ENCODE results near the gene SUFU.
"Not testable (repeated sequence)": the region's sequence is repeated elsewhere in the genome, so short reads cannot be mapped to it uniquely, and the experiment has no call there.

SUFU gene

GRCh38 chr10:102503264-102504178, at the start of gene SUFU:
TSS of gene SUFU (plus strand) at chr10:102503972. CDS start at chr10:102504153, 181 bp downstream.
- in situ Hi-C loops (cut with MboI; ENCODE audit: low sequenced_read_pairs) = no loop called here

GRCh38 chr10:102454662-102455487, 48.9 kb upstream of the SUFU start:
- in situ Hi-C loops (cut with MboI; ENCODE audit: low sequenced_read_pairs) = not testable (repeated sequence)

DNA sequence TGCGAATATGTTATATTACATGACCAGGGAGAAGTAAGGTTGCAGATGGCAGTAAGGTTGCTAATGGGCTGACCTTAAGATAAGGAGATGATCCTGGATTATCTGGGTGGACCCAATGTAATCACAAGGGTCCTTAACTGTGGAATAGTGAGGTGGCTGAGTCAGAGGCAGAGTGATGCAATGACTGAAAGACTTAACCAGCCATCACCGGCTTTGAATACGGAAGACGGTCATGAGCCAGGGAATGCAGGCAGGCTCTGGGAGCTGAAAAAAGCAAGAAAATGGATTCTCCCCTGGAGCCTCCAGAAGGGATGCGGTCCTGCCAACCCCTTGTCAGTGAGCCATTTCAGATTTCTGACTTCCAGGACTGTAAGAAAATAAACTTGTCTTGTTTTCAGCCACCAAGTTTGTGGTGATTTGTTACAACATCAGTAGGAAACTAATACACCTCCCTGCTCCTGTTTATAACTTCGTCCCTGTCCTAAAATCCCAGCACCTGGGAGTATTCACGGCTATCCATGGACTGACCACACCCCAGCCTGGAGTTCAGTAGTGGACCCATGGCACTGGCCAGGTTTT, 47.8 kb upstream of the SUFU start:
- in situ Hi-C loops (cut with MboI; ENCODE audit: low sequenced_read_pairs) = no loop called here

- in situ Hi-C loops (cut with MboI; ENCODE audit: low sequenced_read_pairs) = no loop called here
These were observed 46.1 kb upstream of the SUFU start for GRCh38 chr10:102457591-102458150.

DNA sequence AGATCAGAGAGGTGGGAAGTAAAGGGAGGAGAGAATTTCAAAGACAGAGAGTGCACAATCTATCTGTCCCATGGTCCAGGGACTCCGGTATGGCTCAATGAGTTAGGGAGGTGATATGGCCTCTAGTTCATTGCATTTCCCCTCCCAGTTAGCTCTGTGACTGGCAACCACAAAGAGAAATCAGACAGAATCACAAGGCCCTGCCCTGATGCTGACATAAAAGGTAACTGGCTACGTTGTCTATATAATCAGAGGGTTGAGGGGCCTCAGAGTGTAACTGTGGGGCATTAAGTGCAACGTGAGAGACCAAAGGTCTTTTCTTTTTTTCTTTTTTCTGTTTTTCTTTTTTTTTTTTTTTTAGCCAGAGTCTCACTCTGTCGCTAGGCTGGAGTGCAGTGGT, 45.1 kb upstream of the SUFU start:
- in situ Hi-C loops (cut with MboI; ENCODE audit: low sequenced_read_pairs) = no loop called here

DNA sequence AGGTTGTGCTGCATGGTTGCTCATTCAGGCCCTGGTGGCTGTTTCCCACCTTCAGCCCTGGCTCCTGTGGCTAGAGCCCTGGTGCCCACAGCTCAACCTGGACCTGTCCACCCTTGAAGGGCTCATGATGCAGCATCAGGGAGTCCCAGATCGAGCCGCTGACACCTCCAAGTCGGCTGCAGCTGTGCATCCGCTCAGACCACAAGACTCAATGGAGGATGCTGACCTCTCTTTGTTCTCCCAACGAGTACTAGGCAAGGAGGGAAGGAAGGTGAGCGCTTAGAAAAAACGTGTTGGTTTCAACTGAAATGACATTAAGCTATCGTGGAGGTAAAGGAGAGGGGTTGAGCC, 43.0 kb upstream of the SUFU start:
- in situ Hi-C loops (cut with MboI; ENCODE audit: low sequenced_read_pairs) = no loop called here

GRCh38 chr10:102461187-102462054, 42.4 kb upstream of the SUFU start:
- in situ Hi-C loops (cut with MboI; ENCODE audit: low sequenced_read_pairs) = no loop called here

DNA sequence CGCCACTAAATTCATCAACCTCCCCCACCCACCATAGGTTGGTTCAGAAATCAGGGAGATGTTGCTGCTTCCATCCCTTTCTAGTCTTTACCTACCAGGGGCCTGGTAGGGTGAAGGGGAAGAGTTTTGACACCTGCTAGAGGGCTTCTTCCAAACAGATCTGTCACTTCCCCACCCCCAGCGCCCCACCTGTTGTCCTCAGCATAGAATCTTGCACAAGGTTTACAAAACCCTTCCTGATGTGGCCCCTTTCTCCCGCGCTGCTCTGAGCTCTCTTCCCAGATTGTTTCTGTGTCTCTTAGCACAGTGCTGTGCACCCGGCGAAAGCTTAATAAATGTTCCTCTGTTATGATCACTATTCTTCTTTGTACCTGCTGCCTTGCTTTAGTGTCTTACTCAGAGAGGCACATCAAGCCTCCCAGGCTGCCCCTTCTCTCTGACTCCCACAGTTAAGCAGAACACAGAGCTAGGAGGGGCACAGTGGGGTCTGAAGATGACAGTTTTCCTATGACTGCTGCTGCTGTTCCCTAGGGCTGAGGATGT, 41.2 kb upstream of the SUFU start:
- in situ Hi-C loops (cut with MboI; ENCODE audit: low sequenced_read_pairs) = no loop called here

- in situ Hi-C loops (cut with MboI; ENCODE audit: low sequenced_read_pairs) = no loop called here
These were observed 39.8 kb upstream of the SUFU start for GRCh38 chr10:102463983-102464382.

GRCh38 chr10:102465466-102465865, 38.3 kb upstream of the SUFU start:
- in situ Hi-C loops (cut with MboI; ENCODE audit: low sequenced_read_pairs) = no loop called here

DNA sequence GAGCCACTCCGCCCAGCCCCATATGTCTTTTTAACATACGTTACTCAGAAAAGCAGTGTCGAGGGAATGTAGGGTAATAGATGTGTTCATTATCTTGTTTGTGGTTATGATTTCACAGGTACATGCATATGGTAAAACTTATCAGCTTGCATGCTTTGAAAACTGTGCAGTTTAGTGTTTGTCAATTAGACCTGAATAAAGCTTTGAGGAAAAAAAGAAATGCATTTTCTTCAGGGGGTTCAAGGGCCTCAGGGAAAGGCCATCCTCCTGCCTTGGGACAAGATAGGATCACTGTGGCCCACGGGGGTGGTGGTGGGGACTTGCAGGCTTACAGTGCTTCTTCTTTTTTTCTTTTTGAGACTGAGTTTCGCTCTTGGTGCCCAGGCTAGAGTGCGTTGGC, 36.5 kb upstream of the SUFU start:
- in situ Hi-C loops (cut with MboI; ENCODE audit: low sequenced_read_pairs) = no loop called here

- in situ Hi-C loops (cut with MboI; ENCODE audit: low sequenced_read_pairs) = no loop called here
These were observed 35.8 kb upstream of the SUFU start for GRCh38 chr10:102467971-102468438.

- in situ Hi-C loops (cut with MboI; ENCODE audit: low sequenced_read_pairs) = no loop called here
These were observed 35.1 kb upstream of the SUFU start for GRCh38 chr10:102468683-102469082.

DNA sequence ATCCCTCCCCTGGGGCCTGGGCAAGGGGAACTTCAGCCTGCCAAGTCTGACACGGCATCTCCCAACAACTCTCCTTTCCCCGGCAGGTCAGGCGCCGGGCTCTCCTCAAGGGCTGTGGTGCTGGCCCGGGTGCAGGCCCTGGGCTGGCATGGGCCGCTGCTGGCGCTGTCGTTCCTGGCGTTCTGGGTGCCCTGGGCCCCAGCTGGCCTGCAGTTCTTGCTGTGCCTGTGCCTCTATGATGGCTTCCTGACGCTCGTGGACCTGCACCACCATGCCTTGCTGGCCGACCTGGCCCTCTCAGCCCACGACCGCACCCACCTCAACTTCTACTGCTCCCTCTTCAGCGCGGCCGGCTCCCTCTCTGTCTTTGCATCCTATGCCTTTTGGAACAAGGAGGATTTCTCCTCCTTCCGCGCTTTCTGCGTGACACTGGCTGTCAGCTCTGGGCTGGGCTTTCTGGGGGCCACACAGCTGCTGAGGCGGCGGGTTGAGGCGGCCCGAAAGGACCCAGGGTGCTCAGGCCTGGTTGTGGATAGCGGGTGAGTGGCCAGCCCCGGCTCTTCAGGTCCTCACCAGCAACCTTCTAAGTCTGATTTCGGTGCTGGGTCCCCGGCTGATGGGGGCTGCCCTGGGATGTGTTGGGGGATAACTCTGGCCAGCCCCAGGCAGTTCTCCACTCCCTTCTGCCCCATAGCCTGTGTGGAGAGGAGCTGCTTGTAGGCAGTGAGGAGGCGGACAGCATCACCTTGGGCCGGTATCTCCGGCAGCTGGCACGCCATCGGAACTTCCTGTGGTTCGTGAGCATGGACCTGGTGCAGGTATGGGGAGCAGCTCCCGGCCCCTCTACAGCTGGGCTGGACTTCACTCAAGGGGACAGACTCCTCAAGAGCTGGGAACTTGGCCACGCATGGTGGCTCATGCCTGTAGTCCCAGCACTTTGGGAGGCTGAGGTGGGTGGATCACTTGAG, 32.9 kb upstream of the SUFU start:
- in situ Hi-C loops (cut with MboI; ENCODE audit: low sequenced_read_pairs) = no loop called here

GRCh38 chr10:102473445-102474331, 30.1 kb upstream of the SUFU start:
- in situ Hi-C loops (cut with MboI; ENCODE audit: low sequenced_read_pairs) = no loop called here

GRCh38 chr10:102475451-102476040, 28.2 kb upstream of the SUFU start:
- in situ Hi-C loops (cut with MboI; ENCODE audit: low sequenced_read_pairs) = loop anchor here (25.0 kb wide), 1 partner anchor 238 kb away; the partner anchor contains the start of genes ELOVL3, GBF1 and PITX3

DNA sequence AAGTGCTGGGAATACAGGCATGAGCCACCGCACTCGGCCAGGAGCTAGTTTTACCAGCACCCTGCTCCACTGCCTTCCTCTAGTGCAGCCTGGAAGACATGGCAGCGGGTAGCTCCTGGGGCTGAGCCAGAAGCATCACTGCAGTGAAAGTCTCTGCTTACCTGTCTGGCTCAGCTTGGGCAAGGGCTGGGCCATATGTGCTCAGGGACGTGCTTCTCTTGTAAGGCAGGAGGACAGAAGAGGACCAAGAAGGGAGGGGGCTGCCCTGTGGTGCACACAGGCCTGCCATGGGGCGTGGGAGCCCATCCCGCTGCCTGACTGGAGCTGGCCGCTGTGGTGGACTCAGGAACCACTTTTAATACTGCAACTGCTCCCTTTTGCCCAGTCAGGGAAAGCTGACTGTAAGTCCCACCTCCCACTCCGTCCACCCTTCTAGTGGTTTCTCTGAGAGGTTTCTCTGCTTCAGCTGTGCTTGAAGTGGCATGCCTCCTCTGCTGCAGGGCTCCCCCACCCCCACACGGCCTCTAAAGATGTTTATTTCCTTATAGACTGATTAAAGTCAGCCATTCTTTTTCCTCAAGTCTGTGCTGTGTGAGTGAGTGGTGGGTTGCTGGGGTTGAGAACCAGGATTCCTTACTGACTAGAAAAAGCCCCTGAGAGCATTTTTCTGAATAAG, 27.2 kb upstream of the SUFU start:
- in situ Hi-C loops (cut with MboI; ENCODE audit: low sequenced_read_pairs) = loop anchor here (25.0 kb wide), 1 partner anchor 239 kb away; the partner anchor contains the start of genes ELOVL3, GBF1 and PITX3
